GM21528 (cell line): ENCODE results near the gene TSC22D3.

Experiments
- ATAC-seq: cut with Tn5 transposase; IDR thresholded peaks from one replicate; pipeline ENCODE4 v1.9.1; 2021; ENCODE audit warnings: mild to moderate bottlenecking, moderate library complexity; ENCODE audit not compliant: unreplicated experiment, low FRiP score

Gene TSC22D3

DNA sequence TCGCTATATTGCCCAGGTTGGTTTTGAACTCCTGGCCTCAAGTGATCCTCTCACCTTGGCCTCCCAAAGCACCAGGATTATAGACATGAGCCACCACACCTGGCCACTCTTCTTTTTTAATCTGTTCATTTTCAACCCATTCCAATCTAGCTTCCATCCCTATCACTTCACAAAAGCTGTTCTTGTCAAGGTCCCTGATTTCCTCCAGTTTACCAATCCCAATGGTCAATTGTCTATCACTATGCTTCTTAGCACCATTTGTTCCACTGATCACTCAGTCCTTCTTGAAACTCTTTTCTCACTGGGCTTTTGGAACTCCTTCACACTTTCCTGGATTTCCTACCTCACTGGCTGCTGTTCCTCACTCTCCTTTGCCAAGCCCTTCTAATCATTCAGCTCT is 108.7 kb downstream of the TSC22D3 start:
- ATAC-seq, result no peak
